ENCODE measurements around the gene PDE9A.

Gene PDE9A

GRCh38 chr21:42660118-42660470, 6.7 kb downstream of the PDE9A start:
- no peak for TF ChIP-seq CTCF (IDR thresholded peaks at IDR 0.05; ENCODE audit: insufficient read depth, missing control alignments)
- FAIRE-seq (no peak), DNase-seq (ENCODE audit: insufficient read length, low spot score) (no peak)

- DNase-seq (ENCODE audit: insufficient read length, low spot score) = peak; percentile 77
- FAIRE-seq = no peak
- TF ChIP-seq CTCF (IDR thresholded peaks at IDR 0.05; ENCODE audit: insufficient read depth, missing control alignments) = no peak
These were observed 8.4 kb downstream of the PDE9A start for GRCh38 chr21:42661688-42662429.

- no peak for TF ChIP-seq CTCF (IDR thresholded peaks at IDR 0.05; ENCODE audit: insufficient read depth, missing control alignments)
- FAIRE-seq (no peak), DNase-seq (ENCODE audit: insufficient read length, low spot score) (no peak)
These were observed 9.2 kb downstream of the PDE9A start for GRCh38 chr21:42662430-42663199.

- no peak for FAIRE-seq
- no peak for TF ChIP-seq CTCF (IDR thresholded peaks at IDR 0.05; ENCODE audit: insufficient read depth, missing control alignments)
- DNase-seq (ENCODE audit: insufficient read length, low spot score) = no peak
These were observed 9.9 kb downstream of the PDE9A start for GRCh38 chr21:42663200-42663750.

- FAIRE-seq (no peak), DNase-seq (ENCODE audit: insufficient read length, low spot score) (no peak)
- no peak for TF ChIP-seq CTCF (IDR thresholded peaks at IDR 0.05; ENCODE audit: insufficient read depth, missing control alignments)
These were observed 10.6 kb downstream of the PDE9A start for GRCh38 chr21:42663860-42664535.

GRCh38 chr21:42664614-42665013, 11.2 kb downstream of the PDE9A start:
- FAIRE-seq (no peak), DNase-seq (ENCODE audit: insufficient read length, low spot score) (no peak)
- no peak for TF ChIP-seq CTCF (IDR thresholded peaks at IDR 0.05; ENCODE audit: insufficient read depth, missing control alignments)

All from D721Med (cell line).